ENCODE measurements around the gene ARHGAP26.

GRCh38 chr5:143068712-143069111 is 298.5 kb downstream of the ARHGAP26 start:
- no peak for TF ChIP-seq SP1 (IDR thresholded peaks at IDR 0.05; ENCODE audit: low read depth)
- no peak for TF ChIP-seq CTCF (IDR thresholded peaks at IDR 0.05 in 2 of 3, conservative IDR thresholded peaks at IDR 0.05 in 1 of 3; ENCODE audit: borderline replicate concordance in 1 of 3, insufficient read depth in 1 of 3, low read depth in 2 of 3, low read length in 2 of 3)
- TF ChIP-seq EZH2 (IDR thresholded peaks at IDR 0.05): no peak
- no peak for TF ChIP-seq TCF7L2 (IDR thresholded peaks at IDR 0.05; ENCODE audit: borderline replicate concordance, extremely low read depth, insufficient read depth, insufficient read length)
- no peak for TF ChIP-seq RAD21 (IDR thresholded peaks at IDR 0.05; ENCODE audit: low read depth)
- no peak for TF ChIP-seq POLR2A (IDR thresholded peaks at IDR 0.05; ENCODE audit: borderline replicate concordance, extremely low read depth, insufficient read depth, insufficient read length)
- no peak for TF ChIP-seq EZH2phosphoT487 (IDR thresholded peaks at IDR 0.05; ENCODE audit: borderline replicate concordance)
- TF ChIP-seq REST (IDR thresholded peaks at IDR 0.05; ENCODE audit: low read depth): no peak
- TF ChIP-seq MAX (IDR thresholded peaks at IDR 0.05): no peak
- TF ChIP-seq, protein P1, sequence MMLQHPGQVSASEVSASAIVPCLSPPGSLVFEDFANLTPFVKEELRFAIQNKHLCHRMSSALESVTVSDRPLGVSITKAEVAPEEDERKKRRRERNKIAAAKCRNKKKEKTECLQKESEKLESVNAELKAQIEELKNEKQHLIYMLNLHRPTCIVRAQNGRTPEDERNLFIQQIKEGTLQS (IDR thresholded peaks at IDR 0.05): no peak
- TF ChIP-seq ZNF274 (IDR thresholded peaks at IDR 0.05; ENCODE audit: low read depth, low read length): no peak
- no peak for TF ChIP-seq CEBPB (IDR thresholded peaks at IDR 0.05; ENCODE audit: low read depth)
- TF ChIP-seq SIN3A (IDR thresholded peaks at IDR 0.05; ENCODE audit: low read depth): no peak
